NCI-H2029 treated with DMSO at 0.1 percent for 48 hours (cell line): ENCODE measurements around the gene GPC6.
"Not testable (repeated sequence)": the region's sequence is repeated elsewhere in the genome, so short reads cannot be mapped to it uniquely, and the experiment has no call there.

Source experiments
- DNase-seq: peaks from one replicate; lab custom pipeline; 2025; lab: John Stamatoyannopoulos, UW

The GPC6 gene

GRCh38 chr13:94325650-94326049 is 1099.0 kb downstream of the GPC6 start:
- no peak for DNase-seq

DNA sequence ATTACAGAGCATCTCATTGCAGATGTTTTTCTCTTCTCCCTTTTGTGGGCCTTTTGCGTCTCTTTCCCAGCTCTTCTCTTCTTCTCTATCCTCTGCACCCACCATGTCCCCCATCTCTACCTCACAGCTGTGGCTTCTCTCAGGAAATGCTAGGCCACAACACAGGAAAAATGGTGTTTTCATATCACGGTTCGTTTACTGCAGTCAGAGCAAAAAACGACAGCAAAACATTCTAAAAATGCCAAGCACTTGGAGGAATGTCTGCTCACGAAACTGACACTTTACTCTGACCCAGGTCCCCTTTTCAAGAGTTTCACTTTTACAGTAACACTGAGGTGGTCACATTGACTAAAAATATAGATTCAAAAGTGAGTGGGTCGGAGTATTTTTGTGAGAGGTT is 1100.7 kb downstream of the GPC6 start:
- DNase-seq: no peak

DNA sequence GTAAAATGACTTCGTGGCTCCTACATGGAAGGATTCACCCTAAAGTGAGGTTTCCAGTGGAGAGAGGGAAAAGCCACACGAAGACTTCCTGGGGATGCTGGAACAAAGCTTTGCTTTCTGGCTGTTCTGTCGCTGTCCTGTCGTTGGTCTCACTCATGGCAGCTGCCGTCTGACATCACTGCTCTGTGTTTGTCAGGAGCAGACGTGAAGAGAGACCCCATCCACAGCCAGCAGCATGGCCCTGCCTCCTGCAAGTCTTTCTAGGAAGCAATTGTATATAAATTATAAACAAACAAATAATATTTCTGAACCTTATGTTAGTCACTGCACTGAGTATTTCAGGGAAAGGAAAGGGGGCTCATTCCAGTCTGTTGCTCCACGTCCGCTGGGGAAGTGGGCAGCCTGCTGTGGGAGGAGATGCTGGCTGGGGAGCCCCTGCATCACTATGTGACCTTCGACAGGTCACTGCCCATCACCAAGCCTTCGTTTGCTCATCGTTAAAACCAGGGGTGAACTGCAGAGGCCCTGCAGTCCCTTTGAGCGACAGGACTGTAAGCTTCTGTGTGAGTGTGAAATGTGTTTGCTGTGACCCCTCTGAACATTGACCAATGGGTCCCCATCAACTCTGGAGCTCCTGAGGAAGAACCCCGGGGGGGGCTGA is 1101.9 kb downstream of the GPC6 start:
- no peak for DNase-seq

DNA sequence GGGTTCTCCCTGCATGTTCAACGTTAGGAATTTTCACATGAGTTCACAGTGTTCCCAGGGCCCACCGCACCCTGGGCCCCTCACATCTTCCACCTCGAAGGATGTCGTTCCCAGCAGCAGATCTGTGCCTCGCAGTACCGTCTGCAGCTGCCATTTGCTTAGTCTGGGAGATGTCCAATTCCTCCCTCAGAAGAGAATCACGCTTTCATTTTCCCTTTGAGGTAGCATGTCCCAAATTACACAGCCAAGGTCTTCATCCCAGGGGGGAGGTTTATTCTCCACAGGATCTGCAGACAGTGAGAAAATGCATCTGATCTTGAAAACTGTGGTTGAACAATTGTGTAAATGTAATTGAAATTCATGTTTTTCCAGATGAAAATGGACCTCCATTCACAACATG is 1102.7 kb downstream of the GPC6 start:
- DNase-seq: no peak

DNA sequence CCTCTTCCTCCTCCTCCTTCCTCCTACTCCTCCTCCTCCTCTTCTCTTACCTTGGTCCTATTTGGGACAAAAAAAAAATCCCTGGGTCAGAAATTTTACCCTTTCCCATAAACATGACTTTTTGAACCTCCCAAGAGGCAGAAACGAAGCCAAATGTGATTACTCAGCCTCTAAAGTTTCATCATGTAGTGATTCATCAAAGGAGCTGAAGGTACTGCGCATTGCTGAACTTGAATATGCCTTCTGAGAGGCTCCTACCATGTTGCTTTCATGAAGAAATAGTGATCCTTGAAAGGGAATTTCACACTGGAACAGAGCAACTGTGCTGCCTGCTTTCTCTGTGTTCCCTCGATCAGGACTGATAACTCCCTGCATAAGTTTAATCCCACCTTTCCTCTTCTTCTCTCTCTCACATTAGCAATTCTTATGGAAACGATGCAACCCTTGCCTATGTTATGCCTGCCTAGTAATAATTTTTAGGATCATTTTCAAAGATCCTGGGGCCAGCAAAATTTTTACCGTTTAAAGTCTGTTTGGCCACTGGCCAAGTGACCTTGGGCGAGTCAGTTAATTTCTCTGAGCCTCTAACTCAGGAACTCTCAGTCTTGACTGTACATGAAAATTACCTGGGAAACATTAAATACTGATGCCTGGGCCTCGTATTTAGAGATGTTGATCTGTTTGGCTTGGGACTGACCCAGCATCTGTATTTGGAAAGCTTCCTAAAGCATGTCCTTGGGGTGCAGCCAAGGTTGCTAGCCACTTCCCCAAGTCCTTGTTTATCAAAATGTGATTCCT is 1103.3 kb downstream of the GPC6 start:
- DNase-seq: no peak

GRCh38 chr13:94330552-94331071 is 1104.0 kb downstream of the GPC6 start:
- no peak for DNase-seq

DNA sequence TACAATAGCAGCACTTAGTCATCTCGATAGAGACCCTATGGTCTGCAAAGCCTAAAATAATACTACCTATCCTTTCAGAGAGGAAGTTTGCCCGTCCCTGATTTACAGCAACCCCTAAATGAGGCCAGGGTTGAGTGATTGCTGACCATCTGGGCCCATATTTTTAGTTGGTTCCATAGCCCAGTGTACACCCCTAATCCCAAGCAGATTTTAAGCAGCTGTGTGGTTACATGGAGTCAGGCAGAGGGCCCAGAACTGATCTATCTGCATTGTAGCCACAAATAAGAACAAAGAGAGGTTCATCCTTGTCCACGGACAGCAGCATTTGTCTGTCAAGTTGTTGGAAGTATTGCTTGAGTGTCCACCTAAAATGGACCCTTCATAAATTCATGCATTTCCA is 1104.7 kb downstream of the GPC6 start:
- DNase-seq: no peak

- no peak for DNase-seq
Observed at GRCh38 chr13:94332359-94333096, 1105.9 kb downstream of the GPC6 start.

DNA sequence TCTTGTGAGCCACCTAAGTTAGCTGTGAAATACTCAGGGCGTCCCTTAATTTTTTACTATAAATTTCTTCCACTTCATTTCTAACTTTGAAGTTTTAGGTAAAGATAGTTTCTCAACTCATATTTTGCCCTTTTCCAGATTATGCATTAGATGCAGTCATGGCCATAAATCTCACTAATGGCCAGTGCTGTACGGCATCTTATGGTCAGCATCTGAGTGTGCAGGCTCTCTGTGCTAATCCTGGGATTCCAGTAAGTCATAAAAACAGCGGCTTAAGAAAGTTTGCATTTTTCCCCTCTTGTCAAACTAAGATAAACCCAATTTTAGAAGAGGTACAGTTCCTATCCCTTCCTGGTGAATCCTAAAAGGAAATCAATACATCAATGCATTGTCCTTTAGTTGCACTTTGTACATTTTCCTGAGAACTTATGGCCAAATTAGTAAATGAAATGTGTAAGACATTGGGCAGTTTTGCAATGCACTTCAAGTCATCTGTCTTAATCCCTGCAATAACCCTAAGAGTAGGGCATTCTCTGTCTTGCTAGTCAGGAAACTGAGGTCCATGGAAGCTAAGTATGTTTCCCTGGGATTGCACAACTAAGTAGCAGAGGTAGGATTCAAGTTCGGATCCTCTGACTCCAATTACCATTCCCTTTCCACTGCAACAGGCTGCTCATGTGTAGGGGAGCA is 1106.7 kb downstream of the GPC6 start:
- DNase-seq: no peak

DNA sequence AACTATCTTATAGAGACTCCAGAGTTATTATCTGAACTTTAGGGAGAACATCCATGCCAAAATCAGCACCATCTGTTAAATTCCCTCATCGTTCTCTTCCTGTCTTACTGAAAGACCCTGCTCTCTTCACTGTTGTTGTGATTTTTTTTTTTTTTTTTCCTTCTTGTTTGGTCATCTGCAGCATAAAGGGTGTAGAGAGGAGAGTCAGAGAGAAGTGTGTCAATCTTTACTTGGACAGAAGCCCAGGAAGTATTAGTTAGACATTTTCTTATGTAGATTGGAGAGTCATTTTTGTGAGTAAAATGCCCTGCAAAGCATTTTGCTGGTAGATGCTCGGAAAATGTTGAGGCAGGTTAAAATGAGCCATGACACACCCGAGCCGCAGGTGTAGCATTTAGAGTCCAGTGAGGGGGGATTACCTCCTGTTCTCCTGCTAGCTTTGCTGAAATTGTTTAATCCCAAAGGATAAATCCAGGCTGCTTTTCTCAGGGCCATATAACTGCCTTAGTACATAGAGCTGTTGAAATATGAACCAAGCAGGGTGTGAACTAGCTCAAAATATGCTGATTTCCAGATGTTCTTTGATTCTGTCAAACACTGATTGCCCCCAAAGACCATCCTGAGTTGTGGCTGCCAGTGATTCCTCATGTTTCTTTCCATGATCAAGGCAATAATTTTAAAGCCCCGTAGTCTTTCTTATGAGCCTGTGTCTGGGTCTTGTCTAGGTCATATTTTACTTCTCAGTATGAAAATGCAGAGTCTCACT is 1109.3 kb downstream of the GPC6 start:
- no peak for DNase-seq

DNA sequence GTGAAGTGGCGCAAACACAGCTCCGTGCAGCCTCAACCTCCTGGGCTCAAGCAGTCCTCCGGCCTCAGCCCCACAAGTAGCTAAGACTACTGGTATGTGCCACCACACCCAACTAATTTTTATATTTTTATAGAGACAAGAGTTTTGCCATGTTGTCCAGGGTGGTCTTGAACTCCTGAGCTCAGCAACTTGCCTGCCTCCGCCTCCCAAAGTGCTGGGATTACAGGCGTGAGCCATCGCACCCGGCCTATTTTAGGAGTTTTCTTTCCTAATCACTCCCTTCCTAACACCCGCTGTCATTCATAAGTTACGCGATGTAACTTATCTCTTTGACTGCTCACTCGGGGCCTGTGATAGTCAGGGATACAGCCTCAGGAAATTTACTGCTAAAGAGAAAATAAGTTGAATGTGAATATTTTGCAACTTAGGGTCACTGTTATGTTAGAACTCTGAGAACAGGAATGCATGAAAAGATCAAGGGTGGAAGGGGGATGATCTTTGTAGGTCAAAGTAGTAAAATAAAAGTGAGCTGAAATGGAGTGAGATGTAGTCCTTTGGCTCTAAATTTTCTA is 1112.6 kb downstream of the GPC6 start:
- no peak for DNase-seq

DNA sequence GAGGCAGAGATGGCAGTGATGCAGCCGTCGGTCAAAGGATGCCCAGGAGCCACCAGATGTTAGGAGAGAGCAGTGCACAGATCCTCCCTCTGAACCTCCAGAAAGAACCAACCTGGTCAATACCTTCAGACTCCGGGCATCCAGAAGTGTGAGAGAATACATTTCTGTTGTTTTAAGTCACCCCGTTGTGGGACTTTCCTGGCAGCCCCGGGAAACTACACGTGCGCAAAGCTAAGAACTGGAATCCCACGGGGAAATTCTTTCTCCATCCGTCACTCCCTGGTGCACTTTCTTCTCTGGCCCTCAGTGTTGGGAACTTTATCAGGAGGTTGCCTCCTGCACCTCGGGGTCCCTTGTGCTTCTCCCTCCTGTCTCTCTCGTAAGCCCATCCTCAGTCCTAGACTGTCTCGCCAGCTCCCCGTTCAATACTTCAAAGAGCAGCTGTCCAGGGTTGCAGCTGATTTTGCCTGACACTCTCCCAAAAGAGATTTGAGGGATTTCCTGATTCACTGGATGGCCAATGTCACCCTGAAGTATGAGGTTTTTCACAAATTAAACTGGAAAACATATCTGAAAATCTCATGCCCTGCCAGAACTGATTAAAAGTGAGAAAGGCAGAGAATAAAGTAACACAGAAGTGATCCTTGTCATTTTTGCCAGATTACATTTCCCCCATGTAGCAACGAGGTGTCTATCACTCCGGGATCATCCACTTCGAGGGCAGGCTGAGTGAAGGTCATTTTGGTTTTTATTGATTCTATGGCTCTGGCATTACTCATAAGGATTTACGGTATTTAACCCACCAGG is 1116.0 kb downstream of the GPC6 start:
- DNase-seq: no peak

DNA sequence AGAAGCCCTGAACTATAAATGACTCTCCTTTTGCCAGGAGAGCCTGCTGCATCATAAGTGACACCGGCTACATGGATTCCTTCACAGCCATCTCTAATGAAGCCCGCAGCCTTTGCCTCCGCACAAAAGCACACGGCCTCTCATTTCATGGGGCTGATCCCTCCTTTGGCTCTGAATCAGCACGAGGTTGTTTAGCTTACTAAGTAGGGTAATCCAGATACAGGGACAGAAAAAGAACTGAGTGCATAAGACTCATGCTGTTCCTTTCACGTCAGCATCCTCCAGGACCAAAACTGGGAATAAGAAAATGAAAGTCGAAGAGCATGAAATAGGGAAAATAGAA is 1116.6 kb downstream of the GPC6 start:
- DNase-seq: no peak

DNA sequence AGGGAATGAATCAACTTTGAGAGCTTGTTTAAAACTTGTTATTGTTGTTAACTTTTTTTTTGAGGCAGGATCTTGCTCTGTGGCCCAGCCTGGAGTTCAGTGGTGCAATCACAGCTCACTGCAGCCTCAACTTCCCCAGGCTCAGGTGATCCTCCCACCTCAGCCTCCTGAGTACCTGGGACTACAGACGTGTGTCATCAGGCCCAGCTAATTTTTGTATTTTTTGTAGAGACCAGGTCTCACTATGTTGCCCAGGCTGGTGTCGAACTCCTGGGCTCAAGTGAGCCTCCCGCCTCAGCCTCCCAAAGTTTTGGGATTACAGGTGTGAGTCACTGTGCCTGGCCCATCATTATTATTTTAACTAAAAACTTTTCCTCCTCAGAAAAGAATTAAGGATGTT is 1117.1 kb downstream of the GPC6 start:
- not testable (repeated sequence) for DNase-seq

- no peak for DNase-seq
Observed at GRCh38 chr13:94344126-94344818, 1117.7 kb downstream of the GPC6 start.

GRCh38 chr13:94345374-94346195 is 1119.0 kb downstream of the GPC6 start:
- no peak for DNase-seq

DNA sequence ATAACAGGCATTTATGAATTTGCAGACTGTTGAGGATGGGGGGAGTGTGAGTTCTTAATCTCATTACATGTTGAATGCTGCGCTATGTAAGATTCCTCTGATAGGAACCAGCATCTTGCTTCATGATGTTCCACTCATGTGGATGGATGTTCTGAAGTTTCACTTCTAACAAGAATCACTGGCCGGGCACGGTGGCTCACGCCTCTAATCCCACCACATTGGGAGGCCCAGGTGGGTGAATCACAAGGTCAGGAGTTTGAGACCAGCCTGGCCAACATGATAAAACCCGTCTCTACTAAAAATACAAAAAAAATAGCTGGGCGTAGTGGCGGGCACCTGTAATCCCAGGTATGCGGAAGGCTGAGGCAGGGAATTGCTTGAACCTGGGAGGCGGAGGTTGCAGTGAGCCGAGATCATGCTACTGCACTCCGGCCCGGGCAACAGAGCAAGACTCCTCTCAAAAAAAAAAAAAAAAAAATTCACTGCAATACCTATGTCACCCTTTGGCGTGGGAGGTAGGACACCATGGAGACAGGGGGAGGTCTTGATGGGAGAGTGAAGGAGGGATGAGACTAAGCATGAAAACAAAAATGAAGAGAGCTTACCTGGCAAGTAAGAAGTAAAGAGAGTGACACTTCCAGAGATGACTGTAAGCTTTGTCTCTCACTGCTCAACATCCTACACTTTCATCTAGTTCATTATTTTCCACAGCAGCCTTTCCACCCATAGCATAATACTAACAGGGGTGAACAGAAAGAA is 1119.8 kb downstream of the GPC6 start:
- DNase-seq: no peak
